ENCODE measurements around the gene KDELR3. TPM values are rescaled to one million over a fixed set of nuclear protein-coding genes. Genes with fewer than 3 reads are reported as not detected.

Gene KDELR3
- total and polyA plus RNA-seq, 10 of the 15 experiments (the other 5 are each of a cell fraction or from before 2014, with no cell fraction given) = 0.15 to 0.98 (median 0.25) TPM; not detected in 1

- TF ChIP-seq ZBTB11 (CRISPR knock-in tag; IDR thresholded peaks at IDR 0.05) (no peak), NFXL1 (IDR thresholded peaks at IDR 0.05; ENCODE audit: borderline replicate concordance) (no peak)
Measured at GRCh38 chr22:38449776-38450175, 18.1 kb upstream of the KDELR3 start (continued).

- intact Hi-C loops (cut with micrococcal nuclease; ENCODE audit: unreplicated experiment) (no loop called here), in situ Hi-C loops (cut with MboI) (no loop called here)
- Histone ChIP-seq H3K27me3 (replicated peaks in 1 of 2; ENCODE audit: control insufficient read depth in 2 of 2, insufficient read depth in 2 of 2, low read length in 1 of 2) (peaks cover 5 to 14% of the 10 kb centered on the region in 2 experiments), H3K4me2 (ENCODE audit: control insufficient read depth, insufficient read depth) (no peak overlapping the region), H3K27ac (ENCODE audit: control insufficient read depth, insufficient read depth) (no peak overlapping the region), H3K4me3 (no peak overlapping the region), H3K9ac (ENCODE audit: control insufficient read depth, insufficient read depth, low read length) (no peak overlapping the region), H3K36me3 (ENCODE audit: control insufficient read depth in 2 of 2, insufficient read depth in 2 of 2, low read length in 1 of 2) (no peaks in the 10 kb centered on the region), H2AFZ (ENCODE audit: control insufficient read depth, low read depth, low read length) (no peak overlapping the region), H3K79me2 (ENCODE audit: control insufficient read depth, insufficient read depth, low read length) (no peaks in the 10 kb centered on the region), H4K20me1 (ENCODE audit: control insufficient read depth, insufficient read depth) (peaks cover 3% of the 10 kb centered on the region; the same call in 1 of the 2 replicates), H3K4me1 (ENCODE audit: control insufficient read depth, insufficient read depth, low read length) (peaks cover 6% of the 10 kb centered on the region; the same call in 1 of the 2 replicates), H3K9me3 (replicated peaks; ENCODE audit: control insufficient read depth, insufficient read depth, low read length) (no peaks in the 10 kb centered on the region)
- ATAC-seq (no peak), FAIRE-seq (no peak), DNase-seq (ENCODE audit: low read depth, low spot score) (no peak)
- TF ChIP-seq RAD51 (IDR thresholded peaks at IDR 0.05) = no peak
- BruUV-seq (replicated peaks) = no TSS peak
- RAD21 ChIA-PET (ENCODE audit: unreplicated experiment) = no interaction called here
- POLR2A ChIA-PET = no interaction called here
- 45% methylated on average over 11 of the region's 11 CpGs for WGBS (ENCODE audit: insufficient coverage, insufficient replicate concordance, low lambda C conversion rate, missing lambda C conversion rate)
- CTCF ChIA-PET = no interaction called here
- SMC1A ChIA-PET (ENCODE audit: uncharacterized antibody, unreplicated experiment) = no interaction called here
Measured at GRCh38 chr22:38450234-38450797, 17.6 kb upstream of the KDELR3 start.
